Inferior parietal cortex (tissue), 1 donor: ENCODE measurements around the gene POLR3A.

Experiments used
- DNase-seq: peaks from one replicate; pipeline ENCODE4 v3.0.0-alpha.2; 2016; ENCODE audit errors: extremely low spot score

POLR3A gene

DNA sequence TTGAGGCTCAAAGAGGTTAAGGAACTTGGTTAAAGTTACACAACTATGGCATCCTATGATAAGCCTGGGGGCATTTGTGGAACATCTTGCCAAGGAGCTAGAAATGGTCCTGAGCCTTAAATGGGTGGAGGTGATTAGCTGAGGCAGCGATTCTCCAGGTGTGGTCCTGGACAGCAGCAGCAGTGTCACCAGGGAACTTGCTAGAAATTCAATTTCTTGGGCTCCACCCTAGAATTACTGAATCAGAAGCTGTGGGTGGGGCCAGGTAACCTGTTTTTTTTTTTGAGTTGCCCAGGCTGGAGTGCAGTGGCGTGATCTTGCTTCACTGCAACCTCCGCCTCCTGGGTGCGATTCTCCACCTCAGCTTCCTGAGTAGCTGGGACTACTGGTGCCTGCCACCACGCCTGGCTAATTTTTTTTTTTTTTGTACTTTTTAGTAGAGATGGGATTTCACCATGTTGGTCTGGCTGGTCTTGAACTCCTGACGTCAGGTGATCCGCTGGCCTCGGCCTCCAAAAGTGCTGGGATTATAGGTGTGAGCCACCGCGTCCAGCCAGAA lies 17.5 kb upstream of the POLR3A start:
- DNase-seq: no peak

DNA sequence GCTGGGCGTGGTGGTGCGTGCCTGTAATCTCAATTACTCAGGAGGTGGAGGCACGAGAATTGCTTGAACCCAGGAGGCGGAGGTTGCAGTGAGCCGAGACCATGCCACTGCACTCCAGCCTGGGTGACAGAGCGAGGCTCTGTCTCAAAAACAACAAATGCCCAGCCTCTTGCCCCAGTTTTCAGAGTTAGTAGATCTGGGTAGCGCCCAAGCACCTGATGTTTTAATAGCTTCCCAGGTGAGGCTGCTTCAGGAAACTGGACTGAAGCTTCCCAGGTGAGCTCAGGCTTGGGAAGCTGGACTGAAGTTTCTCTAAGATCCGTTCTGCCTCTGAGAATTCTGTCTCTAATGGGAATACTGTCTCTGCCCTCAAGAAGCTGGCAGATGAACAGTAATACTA lies 16.5 kb upstream of the POLR3A start:
- DNase-seq: no peak

DNA sequence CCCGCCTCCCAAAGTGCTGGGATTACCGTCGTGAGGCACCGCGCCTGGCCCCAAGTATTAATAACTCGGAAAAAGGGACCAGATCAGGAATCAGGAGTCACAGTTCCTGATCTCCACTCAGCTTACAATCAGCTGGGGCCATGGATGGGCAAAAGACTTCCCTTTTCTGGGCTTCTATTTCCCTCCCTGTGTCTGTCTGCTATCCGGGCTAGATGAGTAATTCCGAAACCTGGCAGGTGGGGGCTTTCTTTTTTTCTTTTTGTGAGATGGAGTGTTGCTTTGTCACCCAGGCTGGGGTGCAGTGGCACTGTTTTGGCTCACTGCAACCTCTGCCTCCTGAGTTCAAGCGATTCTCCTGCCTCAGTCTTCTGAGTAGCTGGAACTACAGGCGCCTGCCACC lies 15.9 kb upstream of the POLR3A start:
- no peak for DNase-seq

DNA sequence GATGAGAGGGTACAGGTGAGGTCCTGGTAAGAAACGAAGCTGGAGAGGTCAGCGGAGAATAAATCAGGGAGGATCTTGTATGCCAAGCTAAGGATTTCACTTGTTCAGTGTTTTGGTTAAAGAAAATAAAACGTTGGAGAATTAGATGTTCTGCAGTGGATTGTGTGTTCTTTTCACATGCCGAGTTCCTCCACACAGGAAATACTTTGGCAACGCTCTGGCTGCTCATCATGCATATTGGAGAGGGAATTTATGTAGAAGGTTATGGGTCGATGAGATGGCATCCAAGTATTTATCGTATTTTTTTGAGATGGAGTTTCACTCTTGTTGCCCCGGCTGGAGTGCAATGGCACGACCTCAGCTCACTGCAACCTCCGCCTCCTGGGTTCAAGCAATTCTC lies 15.4 kb upstream of the POLR3A start:
- DNase-seq: no peak

DNA sequence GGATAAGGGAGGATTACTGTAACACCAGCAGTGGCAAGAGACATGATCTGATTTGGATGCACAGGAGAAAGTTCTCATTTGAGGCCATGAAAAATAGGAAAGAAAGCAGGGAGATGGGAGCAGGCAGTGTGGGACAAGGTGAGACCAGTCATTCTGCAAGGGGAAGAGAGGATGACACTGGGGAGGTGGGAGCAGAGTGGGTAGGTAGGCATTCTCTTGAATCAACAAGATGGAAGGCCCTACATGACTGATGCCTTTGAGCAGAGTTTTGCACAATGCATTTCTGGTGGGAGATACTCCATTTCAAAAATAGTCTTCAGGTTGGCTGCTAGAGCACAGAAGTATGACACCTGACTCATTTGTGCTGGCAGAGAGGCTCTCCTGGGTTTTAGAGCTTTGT lies 14.9 kb upstream of the POLR3A start:
- no peak for DNase-seq

DNA sequence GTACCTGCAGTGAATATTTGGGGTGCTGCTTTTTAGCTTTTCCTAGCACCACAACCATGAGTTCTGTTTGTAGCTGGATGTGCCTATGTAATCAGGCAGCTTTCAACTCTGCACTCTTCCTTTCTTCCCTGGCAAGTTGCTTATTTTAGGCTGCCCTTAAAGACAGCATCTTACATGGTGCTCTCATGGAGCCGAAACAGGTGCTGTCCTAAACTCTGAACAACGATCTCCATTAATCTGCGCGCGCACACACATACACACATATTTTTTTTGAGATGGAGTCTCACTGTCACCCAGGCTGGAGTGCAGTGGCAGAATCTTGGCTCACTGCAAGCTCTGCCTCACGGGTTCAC lies 13.4 kb upstream of the POLR3A start:
- no peak for DNase-seq

DNA sequence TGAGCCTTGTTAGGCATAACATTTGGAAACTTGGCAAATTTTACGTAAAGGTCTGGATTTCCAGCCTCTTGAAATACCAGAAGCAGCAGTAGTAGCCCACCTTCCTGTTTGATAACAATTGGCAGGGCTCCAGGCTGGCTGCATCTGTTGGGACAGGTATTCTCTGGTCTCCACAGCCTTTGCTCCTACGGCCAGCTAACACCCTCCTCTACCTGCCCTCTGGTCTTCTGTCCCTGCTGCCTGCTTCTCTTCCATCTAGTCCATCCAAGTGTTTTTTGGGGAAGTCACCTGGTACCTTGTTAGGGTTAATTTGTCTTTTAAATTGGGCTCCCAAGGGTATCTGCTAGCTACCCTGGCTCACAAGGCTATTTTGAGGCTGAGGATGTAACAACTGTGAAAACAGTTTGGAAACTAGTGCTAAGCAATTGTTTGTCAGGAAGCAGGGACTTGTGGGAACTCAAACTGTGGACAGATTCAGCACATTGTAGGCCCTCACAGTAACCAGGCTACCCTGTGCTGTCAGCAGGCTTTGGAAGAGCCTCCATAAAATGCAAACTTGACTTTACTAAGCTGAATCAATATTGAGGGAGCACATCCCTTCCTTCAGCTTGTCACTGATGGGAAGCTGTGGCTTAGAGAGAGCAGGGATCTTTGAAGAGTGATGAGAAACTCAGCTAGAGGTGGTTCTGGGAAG lies 12.9 kb upstream of the POLR3A start:
- DNase-seq: no peak

DNA sequence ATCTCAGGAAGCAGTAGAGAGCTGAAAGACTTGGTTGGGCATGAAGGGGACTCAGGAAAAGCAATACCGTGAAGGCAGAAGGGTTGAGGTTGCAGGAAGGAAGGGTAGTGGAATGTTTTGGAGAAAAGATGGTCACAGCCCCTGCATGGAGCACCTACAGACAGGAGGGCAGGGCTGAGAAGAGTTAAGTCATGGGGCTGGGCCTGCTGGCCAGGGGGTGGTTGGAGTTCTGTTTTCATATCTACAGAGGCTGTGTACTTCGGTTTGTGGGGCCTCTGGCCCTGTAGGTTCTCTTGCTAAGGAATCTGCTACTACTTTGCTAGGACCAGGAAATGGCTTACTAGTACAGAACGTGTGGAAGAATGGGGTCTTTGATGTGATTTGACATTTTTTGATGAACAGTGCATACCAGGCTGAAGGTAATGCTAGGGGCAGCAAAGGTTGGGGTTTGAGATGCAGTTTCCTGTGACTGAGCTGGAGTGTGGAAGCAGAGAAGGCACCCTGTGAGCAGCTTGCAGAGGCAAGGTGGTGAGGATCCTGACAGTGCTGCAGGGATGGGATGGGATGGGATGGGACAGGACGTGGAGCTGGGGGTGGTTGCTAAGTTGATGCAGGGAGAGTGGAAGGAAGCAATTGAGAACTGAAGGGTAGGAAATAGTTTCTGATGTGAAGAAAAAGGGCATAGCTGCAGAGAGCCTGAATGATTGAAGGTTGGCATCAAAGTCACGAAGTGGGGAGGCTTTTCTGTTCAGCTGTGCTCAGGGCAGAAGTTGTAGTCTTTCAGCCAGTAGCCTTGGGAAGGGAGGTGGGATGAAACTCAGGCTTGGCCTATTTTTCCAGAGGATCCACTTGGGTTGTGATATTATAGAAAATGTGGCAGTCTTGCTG lies 12.1 kb upstream of the POLR3A start:
- DNase-seq: no peak

DNA sequence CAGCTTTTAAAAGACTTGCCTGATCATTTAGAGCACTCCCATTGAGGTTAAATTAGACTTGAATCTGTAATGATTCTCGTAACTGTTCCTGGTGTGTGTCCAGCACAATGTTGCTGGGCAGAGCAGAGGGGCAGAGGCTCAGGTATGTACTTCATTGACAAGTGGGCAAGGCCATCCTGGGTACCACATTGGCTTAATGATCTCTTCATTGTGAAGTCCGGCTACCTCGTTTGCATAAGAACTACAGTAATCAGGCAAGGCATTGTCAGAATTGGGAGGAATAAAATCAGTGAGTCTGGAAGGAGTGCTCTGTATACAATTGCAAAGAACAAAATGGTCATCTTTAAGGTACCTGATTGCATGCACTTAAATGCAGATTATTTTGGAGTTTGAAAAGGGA lies 10.4 kb upstream of the POLR3A start:
- DNase-seq: no peak

DNA sequence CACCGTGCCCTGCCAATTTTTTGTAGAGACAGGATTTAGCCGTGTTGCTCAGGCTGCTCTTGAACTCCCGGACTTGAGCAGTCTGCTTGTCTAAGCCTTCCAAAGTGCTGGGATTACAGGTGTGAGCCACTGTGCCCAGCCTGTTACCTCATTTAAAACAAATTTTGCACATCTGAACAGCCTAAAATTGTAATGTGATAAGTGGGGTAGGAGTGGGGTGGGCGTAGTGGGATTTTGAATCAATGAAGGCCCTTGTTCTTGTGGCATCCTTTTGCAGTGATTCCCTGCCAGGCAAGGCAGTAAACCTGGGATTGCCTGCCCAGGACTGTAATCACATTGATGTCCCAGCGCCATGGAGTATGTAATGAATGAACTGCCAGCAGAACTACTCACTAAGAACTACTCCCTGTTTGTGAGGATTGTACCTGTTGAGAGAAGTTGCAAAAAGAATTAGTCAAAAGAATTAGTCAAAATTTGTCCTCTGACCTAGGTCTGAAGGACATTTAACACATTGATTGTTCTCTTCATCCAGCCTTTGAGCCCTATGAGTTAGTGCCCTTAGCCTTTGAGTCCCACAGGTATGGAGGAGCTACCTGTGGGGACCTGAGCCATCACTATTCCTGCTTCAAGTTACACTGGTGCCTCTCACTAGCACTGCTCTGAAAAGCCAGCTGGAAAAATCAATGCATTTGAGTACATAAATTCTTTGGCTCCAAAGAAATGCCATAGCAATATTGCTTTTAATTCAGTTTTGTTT lies 9.7 kb upstream of the POLR3A start:
- no peak for DNase-seq

DNA sequence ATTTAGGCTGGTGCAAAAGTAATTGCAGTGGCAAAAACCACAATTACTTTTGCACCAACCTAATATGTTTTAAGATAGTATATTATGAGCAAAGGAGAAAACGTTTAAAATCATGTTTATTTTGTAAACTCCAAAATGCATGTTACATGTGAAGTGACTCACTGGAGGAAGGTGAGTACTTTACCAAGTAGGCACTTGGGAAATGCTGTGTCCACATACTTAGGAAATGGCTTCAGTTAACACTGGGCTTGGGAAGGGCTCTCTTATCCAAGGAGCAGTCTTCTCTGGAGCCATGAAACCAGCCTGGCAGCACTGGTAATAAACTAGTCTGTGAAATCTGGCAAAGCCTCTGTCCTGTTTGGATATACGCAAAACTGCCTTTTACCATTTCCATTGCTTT lies 8.8 kb upstream of the POLR3A start:
- DNase-seq: no peak

DNA sequence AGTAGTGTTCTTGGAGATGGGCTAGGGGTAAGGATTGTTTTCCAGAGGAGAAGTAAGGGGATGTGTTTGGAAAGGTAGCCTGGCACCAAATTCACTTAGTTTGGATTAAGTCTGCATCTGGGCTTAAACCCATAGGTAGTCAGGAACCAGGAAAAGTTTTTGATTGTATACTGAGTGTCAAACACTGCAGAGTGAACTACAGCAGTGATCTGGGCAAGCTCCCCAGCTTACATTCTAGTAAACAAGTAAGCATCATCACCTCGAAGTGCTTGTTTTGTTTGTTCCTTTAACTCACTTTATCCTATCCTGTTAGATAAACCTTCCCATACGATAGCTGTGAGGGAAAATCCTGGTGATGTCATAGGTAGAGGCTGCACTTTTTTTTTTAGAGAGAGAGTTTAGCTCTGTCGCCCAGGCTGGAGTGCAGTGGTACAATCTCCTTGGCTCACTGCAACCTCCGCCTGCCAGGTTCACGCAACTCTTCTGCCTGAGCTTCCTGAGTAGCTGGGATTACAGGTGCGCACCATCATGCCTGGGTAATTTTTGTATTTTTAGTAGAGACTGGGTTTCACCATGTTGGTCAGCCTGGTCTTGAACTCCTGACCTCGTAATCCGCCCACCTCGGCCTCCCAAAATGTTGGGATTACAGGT lies 6.7 kb upstream of the POLR3A start:
- DNase-seq: no peak

DNA sequence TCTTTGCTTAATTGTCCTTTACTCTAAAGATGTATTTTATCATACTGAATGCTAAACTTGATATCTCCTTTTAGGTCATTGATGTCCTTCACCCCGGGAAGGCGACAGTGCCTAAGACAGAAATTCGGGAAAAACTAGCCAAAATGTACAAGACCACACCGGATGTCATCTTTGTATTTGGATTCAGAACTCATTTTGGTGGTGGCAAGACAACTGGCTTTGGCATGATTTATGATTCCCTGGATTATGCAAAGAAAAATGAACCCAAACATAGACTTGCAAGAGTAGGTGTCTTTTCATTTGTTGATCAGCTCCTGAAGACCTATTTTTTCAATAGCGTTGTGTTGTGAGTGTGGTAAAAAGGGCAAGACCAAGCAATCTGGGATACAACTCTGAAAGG lies 6.1 kb upstream of the POLR3A start:
- no peak for DNase-seq

DNA sequence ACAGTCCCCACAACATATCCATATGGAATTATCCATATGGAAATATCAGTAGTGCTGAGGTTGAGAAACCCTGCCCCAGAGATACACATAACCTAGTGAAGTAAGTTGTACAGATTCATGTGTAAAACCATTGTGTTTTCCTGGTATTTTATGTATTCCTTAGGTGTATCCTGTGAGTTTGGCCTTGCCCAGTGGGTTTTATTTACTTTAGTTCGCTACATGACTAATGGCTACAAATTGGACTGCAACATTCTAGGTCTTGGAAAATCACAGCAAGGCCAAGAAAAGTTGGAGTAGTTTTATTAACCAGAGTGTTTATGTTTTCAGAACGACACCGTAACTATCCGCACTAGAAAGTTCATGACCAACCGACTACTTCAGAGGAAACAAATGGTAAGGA lies 5.7 kb upstream of the POLR3A start:
- DNase-seq: no peak

DNA sequence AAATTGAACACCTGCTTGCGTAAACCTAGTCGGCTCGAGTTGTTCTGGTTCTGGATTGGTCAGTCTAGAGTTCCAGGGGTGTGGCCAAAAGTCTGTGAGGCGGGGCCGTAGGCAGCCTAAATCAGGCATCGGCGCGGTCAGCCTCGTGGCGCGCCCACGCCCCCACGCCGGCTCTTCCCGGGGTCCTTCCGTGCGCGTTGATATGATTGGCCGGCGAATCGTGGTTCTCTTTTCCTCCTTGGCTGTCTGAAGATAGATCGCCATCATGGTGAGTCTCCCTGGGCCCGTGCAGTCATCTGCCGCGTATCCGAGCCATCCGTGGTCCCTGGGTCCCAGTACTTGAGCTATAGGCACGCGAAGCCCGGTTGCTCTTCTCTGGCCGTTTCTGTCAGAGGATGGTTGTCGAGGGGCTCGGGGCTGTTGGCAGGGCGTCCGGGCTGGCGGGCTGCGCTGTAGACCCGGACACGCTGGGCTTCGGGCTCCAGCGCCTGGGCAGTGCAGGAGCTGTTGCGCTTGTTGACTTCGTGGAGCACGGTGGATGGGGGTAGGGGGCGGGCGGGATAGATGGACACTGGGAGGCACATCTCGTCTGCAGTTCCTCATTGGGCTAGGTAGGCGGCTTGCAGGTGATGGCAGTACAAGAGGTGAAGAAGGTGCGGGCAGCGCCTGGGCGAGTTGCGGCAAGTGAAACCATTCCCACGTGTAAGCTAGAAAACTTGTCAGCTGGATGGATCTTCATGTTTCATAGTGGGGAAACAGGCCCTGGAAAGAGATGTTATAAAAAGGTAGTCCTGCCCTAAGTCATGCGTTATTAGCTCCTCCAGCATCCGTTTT lies 4.5 kb upstream of the POLR3A start, which contains the start of gene RPS24:
Gene RPS24 (plus strand): TSS at position 227 of the 834 bp plus-strand sequence. CDS start 39 bp downstream, at position 266.
- DNase-seq: peak; percentile 95

DNA sequence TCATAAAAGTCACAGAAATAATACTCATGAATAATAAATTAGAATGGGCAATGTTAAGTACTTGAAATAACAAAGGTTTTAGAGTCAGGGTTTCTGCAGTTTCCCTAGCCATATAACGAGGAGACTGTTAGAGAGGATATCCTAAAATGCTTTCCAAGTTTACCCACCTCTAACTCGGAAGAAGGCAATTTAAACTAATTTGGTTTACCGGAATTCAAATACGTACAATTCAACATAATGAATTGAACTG lies 4.0 kb upstream of the POLR3A start:
- no peak for DNase-seq

DNA sequence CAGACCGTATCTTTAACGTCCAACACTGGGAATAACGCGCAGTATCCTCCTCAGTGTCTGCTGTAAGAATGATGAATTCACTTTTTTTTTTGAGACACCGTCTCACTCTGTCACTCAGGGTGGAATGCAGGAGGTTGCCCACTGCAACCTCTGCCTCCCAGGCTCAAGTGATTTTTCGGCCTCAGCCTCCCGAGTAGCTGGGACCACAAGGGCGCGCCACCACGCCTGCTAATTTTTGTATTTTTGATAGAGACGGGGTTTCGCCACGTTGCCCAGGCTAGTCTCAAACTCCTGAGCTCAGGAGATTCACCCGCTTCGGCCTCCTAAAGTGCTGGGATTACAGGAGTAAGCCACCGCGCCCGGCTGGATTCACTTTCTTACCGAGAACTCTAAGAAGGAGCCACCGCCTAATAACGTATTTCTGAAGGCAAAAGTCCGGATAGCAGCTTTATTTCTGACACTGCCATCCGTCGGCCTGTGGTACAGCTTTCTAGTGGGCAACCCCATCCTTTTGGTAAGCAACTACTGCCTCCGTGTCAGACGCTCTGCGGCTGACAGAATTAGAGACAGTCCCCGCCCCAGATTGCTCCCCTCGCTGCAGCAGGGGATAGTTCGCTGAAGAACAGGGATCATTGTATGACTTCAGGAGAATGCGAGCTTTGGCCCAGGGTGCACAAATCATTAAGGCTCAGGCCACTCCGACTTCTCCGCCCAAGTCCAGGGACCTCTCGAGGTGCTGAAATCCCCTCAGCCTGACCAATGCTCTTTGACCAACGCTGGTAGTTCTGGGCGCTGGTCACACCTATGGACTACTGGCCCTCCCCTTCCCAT lies 662 bp downstream of the POLR3A start:
- DNase-seq: no peak

DNA sequence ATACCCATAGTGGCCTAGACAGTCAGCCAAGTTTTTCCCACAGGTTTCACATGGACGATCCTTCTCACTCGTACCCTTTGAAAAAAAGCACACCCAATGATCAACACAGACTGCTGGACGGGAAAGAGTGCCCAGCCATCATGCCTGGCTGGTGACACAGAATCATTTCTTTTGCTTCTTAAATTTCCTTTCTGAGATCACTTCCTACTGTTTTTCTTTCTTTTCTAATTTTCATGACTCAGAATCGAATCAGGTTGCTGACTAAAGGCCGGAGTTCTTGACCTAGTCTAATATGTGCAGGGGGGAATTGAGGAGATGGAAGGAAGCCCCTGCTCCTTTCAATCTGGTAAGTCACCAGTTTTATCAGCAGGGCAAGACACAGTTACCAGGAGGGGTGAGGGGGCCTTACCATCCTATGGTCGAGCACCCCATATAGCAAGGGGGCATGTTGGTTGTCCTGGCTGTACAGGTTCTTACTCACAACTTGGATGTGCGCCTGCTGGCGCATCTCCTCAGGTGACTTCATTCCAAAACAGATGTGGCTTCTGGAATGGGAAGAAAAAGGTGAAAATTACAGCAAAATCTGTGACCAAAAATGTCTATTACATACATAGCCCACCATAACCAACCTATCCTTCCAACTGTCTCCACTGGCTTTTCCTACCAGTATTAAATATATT lies 3.5 kb downstream of the POLR3A start:
- DNase-seq: no peak

DNA sequence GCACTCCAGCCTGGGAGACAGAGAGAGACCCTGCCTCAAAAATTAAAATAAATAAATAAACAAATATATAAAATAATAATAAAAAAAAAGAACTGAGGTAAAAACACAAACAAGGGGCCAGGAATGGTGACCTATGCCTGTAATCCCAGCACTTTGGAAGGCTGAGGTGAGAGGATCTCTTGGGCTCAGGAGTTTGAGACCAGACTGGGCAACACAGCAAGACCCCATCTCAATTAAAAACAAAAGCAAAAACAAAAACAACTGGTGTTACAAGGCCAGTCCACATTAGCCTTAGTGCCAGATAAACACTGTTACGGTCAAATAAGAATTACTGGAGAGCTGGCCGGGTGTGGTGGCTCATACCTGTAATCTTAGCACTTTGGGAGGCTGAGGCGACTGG lies 5.6 kb downstream of the POLR3A start:
- DNase-seq: no peak

DNA sequence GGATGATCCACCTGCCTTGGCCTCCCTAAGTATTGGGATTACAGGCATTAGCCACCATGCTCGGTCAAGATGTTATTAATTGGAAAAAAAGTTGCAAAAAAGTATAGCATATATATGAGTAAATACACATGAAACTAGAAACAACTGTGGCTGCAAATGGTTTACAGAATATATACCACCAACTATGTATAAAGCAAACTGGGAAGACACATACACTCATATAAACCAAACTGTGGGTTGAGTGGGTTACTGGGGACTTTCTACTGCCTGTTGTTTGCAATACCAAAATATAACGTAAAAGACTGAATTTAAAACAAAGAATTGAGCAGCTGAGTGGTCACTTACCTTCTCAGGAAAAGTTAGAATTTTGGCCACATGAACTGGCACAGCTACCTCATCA lies 8.1 kb downstream of the POLR3A start:
- DNase-seq: no peak
